ENCODE results near the gene SPAG9. TPM values are rescaled to one million over a fixed set of nuclear protein-coding genes. Genes with fewer than 3 reads are reported as not detected.

SPAG9 gene
- total RNA-seq, 1 donor: 192 TPM

DNA sequence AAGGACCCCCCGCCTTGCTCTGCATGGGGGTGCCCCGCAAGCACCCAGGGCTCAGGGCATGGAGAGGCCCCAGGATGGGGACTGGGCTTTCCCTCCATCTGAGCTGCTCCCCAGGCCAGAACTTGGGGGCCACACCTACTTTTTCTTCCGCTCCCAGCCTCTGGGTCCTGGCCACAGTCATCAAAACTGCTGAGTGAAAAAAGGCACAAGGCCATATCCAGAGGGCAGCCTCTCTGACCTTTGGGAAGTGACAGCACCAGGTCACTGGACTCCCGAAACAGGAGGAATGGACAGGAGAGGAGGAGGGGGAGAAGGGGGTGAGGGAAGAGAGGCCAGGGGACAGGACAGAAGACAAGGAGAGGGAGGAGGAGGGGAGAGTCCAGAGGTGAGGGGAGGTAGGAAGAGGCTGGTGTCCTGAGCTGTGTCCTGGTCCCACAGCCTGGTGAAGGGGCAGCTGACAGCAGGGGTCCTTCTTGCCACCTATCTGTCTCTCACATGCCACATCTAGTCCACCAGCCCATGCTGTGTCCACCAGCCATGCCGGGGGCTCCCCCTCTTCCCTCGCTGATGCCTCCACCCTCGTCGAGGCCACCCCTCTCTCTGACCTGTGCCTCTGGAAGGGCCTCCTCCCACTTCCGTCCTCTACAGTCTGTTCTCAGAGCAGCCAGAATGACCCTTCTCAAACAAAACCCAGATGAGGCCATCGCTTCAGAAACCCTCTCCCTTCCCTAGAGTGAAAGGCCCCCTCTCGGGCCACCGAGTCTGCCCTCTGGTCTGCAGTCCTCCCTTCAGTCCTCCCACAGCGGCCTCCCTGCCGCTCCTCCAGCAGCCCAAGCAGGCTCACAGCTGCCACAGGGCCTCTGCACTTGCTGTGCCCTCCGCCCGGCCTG is 180.6 kb downstream of the SPAG9 start:
- H4K20me1 ChIP-seq (ENCODE audit: insufficient read depth, low read length): no peaks in the 10 kb centered on the region
- no peak overlapping the region for H3K4me3 ChIP-seq (ENCODE audit: insufficient read depth, low read length)
- H3K9me3 ChIP-seq (ENCODE audit: low read depth, low read length): no peaks in the 10 kb centered on the region
- no peaks in the 10 kb centered on the region for H3K36me3 ChIP-seq (ENCODE audit: insufficient read depth, low read length)
- TF ChIP-seq, protein P1, sequence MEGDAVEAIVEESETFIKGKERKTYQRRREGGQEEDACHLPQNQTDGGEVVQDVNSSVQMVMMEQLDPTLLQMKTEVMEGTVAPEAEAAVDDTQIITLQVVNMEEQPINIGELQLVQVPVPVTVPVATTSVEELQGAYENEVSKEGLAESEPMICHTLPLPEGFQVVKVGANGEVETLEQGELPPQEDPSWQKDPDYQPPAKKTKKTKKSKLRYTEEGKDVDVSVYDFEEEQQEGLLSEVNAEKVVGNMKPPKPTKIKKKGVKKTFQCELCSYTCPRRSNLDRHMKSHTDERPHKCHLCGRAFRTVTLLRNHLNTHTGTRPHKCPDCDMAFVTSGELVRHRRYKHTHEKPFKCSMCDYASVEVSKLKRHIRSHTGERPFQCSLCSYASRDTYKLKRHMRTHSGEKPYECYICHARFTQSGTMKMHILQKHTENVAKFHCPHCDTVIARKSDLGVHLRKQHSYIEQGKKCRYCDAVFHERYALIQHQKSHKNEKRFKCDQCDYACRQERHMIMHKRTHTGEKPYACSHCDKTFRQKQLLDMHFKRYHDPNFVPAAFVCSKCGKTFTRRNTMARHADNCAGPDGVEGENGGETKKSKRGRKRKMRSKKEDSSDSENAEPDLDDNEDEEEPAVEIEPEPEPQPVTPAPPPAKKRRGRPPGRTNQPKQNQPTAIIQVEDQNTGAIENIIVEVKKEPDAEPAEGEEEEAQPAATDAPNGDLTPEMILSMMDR (IDR thresholded peaks at IDR 0.05; ENCODE audit: extremely low read depth, low read depth, low read length): no peak
- H3K79me2 ChIP-seq (ENCODE audit: insufficient read depth, low read length): no peaks in the 10 kb centered on the region
- H3K4me1 ChIP-seq (ENCODE audit: insufficient read depth, low read length): peaks cover 9% of the 10 kb centered on the region
- no peak overlapping the region for H3K4me2 ChIP-seq (ENCODE audit: insufficient read depth, low read length)
- peak; percentile 37 for DNase-seq (ENCODE audit: insufficient read length, low spot score, missing footprints)
- no peak overlapping the region for H3K27ac ChIP-seq (ENCODE audit: low read depth, low read length)
- H2AFZ ChIP-seq (ENCODE audit: low read length): no peak overlapping the region
- no peaks in the 10 kb centered on the region for H3K27me3 ChIP-seq (ENCODE audit: insufficient read depth, low read length)

DNA sequence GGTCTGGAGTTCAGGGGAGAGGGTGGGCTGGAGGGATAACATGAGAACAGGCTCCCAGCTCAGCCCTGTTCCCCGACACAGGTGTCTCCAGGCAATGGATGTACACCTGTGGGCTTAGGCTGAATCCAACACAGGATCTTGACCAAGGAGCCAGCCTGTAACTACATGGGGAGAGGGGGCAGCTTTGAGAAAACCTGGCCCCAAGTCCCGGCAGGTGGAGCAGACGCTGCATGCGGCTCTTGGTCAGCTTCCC is 181.2 kb downstream of the SPAG9 start:
- peak; percentile 25 for DNase-seq (ENCODE audit: insufficient read length, low spot score, missing footprints)
- H3K4me1 ChIP-seq (ENCODE audit: insufficient read depth, low read length): peaks cover 9% of the 10 kb centered on the region

DNA sequence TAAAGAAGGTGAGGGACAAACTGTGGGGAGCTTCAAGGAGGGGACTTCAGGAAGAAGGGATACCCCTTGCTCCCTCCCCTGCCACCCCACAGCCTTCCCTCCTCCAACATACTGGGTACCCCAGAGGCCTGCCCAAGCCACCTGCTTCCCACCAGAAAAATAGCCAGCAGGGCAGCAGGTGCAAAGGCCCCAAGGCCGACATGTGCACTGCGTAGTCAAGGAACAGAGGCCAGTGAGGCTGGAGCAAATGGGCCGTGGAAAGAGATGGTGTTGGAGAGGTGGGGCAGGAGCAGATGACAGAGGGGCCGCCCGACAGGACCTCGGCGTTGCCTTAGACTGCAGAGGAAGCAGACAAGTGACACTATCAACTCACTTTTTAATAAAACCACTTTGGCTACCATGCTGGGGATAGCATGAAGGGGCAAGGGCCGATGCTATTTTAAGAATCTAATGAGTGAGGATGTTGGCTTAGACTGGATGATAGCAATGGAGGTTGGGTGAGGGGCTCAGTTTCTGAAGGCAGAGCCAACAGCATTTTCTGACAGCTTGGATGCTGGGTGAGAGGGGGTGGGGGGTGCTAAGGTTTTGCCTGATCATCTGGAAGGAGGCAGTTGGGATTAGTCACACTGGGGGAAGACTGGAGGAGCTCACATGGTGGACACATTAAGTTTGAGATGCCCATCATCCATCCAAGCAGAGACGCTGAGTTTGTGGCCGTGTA is 181.7 kb downstream of the SPAG9 start:
- no peaks in the 10 kb centered on the region for H4K20me1 ChIP-seq (ENCODE audit: insufficient read depth, low read length)
- H2AFZ ChIP-seq (ENCODE audit: low read length): no peak overlapping the region
- no peaks in the 10 kb centered on the region for H3K27me3 ChIP-seq (ENCODE audit: insufficient read depth, low read length)
- no peaks in the 10 kb centered on the region for H3K36me3 ChIP-seq (ENCODE audit: insufficient read depth, low read length)
- H3K9me3 ChIP-seq (ENCODE audit: low read depth, low read length): no peaks in the 10 kb centered on the region
- H3K4me3 ChIP-seq (ENCODE audit: insufficient read depth, low read length): no peak overlapping the region
- H3K4me1 ChIP-seq (ENCODE audit: insufficient read depth, low read length): peaks cover 11% of the 10 kb centered on the region
- H3K4me2 ChIP-seq (ENCODE audit: insufficient read depth, low read length): no peak overlapping the region
- TF ChIP-seq, protein P1 (IDR thresholded peaks at IDR 0.05; ENCODE audit: extremely low read depth, low read depth, low read length): no peak
- peak; percentile 85 for DNase-seq (ENCODE audit: insufficient read length, low spot score, missing footprints)
- H3K27ac ChIP-seq (ENCODE audit: low read depth, low read length): no peak overlapping the region
- no peaks in the 10 kb centered on the region for H3K79me2 ChIP-seq (ENCODE audit: insufficient read depth, low read length)

More for the DNA sequence above, 181.2 kb downstream of the SPAG9 start:
- H3K9me3 ChIP-seq (ENCODE audit: low read depth, low read length): no peaks in the 10 kb centered on the region
- H3K27me3 ChIP-seq (ENCODE audit: insufficient read depth, low read length): no peaks in the 10 kb centered on the region
- H3K27ac ChIP-seq (ENCODE audit: low read depth, low read length): no peak overlapping the region
- no peak overlapping the region for H3K4me2 ChIP-seq (ENCODE audit: insufficient read depth, low read length)
- H4K20me1 ChIP-seq (ENCODE audit: insufficient read depth, low read length): no peaks in the 10 kb centered on the region
- TF ChIP-seq, protein P1 (IDR thresholded peaks at IDR 0.05; ENCODE audit: extremely low read depth, low read depth, low read length): no peak
- no peaks in the 10 kb centered on the region for H3K36me3 ChIP-seq (ENCODE audit: insufficient read depth, low read length)
- no peaks in the 10 kb centered on the region for H3K79me2 ChIP-seq (ENCODE audit: insufficient read depth, low read length)
- no peak overlapping the region for H2AFZ ChIP-seq (ENCODE audit: low read length)
- no peak overlapping the region for H3K4me3 ChIP-seq (ENCODE audit: insufficient read depth, low read length)

- no peak overlapping the region for H2AFZ ChIP-seq (ENCODE audit: low read length)
- peak overlapping the region; percentile 42 for H3K27ac ChIP-seq (ENCODE audit: low read depth, low read length)
Observed at GRCh38 chr17:50935996-50936266, 184.7 kb downstream of the SPAG9 start.

More at GRCh38 chr17:50935996-50936266, 184.7 kb downstream of the SPAG9 start:
- Histone ChIP-seq H3K4me1 (ENCODE audit: insufficient read depth, low read length) (peaks cover 35% of the 10 kb centered on the region), H4K20me1 (ENCODE audit: insufficient read depth, low read length) (no peaks in the 10 kb centered on the region), H3K79me2 (ENCODE audit: insufficient read depth, low read length) (no peaks in the 10 kb centered on the region), H3K36me3 (ENCODE audit: insufficient read depth, low read length) (no peaks in the 10 kb centered on the region), H3K27me3 (ENCODE audit: insufficient read depth, low read length) (no peaks in the 10 kb centered on the region), H3K4me3 (ENCODE audit: insufficient read depth, low read length) (no peak overlapping the region), H3K4me2 (ENCODE audit: insufficient read depth, low read length) (no peak overlapping the region), H3K9me3 (ENCODE audit: low read depth, low read length) (no peaks in the 10 kb centered on the region)
- DNase-seq (ENCODE audit: insufficient read length, low spot score, missing footprints): no peak
- TF ChIP-seq, protein P1 (IDR thresholded peaks at IDR 0.05; ENCODE audit: extremely low read depth, low read depth, low read length): no peak
